ENCODE data around the gene LGR4. TPM values are rescaled to one million over a fixed set of nuclear protein-coding genes. Genes with fewer than 3 reads are reported as not detected.
"Not testable (repeated sequence)": the region's sequence is repeated elsewhere in the genome, so short reads cannot be mapped to it uniquely, and the experiment has no call there.

LGR4 gene, protein sequence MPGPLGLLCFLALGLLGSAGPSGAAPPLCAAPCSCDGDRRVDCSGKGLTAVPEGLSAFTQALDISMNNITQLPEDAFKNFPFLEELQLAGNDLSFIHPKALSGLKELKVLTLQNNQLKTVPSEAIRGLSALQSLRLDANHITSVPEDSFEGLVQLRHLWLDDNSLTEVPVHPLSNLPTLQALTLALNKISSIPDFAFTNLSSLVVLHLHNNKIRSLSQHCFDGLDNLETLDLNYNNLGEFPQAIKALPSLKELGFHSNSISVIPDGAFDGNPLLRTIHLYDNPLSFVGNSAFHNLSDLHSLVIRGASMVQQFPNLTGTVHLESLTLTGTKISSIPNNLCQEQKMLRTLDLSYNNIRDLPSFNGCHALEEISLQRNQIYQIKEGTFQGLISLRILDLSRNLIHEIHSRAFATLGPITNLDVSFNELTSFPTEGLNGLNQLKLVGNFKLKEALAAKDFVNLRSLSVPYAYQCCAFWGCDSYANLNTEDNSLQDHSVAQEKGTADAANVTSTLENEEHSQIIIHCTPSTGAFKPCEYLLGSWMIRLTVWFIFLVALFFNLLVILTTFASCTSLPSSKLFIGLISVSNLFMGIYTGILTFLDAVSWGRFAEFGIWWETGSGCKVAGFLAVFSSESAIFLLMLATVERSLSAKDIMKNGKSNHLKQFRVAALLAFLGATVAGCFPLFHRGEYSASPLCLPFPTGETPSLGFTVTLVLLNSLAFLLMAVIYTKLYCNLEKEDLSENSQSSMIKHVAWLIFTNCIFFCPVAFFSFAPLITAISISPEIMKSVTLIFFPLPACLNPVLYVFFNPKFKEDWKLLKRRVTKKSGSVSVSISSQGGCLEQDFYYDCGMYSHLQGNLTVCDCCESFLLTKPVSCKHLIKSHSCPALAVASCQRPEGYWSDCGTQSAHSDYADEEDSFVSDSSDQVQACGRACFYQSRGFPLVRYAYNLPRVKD
- total RNA-seq: 10 to 100 TPM in 3 of 4 donors, 1 to 10 TPM in 1; 5.5 to 37.6 (median 11.8) TPM

DNA sequence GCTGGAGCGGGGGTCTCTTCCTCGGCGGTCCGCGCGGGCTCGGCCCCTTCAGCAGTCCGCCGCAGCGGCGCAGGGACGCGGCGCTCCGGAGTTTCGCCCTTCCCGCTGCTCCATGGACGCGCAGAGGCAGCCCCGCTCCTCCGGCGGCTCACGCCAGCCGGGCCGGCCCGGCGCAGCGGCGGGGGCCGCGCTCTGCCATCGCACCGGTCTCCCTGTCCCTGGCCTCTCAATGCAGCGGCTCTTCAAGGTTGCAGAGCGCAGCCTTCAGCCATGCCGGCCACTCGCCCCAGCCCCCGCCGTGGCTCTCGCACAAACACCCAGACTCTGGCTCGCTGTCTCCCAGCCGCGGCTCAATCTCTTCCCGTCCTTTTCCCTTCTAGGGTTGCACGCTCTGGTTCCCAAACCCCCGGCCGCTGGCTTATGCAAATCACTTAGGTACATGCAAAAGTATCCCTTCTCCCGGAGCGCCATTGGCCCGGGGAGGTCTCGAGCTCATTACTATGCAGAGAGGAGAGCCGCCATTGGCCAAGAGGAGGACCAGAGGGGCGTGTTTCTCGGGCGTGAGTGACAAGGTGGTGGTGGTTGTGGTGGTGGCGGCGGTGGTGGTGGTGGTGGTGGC is at the start of gene LGR4:
TSS of gene LGR4 (minus strand) at position 393 of the 619 bp plus-strand sequence. CDS start 488 bp downstream, outside the sequence.
- in situ Hi-C loops (cut with MboI; ENCODE audit: low sequenced_read_pairs in 4 of 4): no loop called here
- peak; percentile 93 to 94 for DNase-seq
- intact Hi-C loops (cut with DNase I; ENCODE audit: low total_unique reads): loop anchor here (5.0 kb wide), 2 partner anchors 35 to 110 kb away; partner anchors contain the start of genes CCDC34 and LIN7C
- Histone ChIP-seq H3K27me3 (no peaks in the 10 kb centered on the region), H3K4me1 (peaks cover 19 to 30% of the 10 kb centered on the region in 2 donors), H3K4me3 (peak within 1 kb of the TSS; percentile 62 to 78 (median 66)), H3K36me3 (no peaks in the 10 kb centered on the region), H3K27ac (peak within 1 kb of the TSS; percentile 74 to 87 (median 82)), H3K9me3 (no peaks in the 10 kb centered on the region)
- peak; percentile 92 to 95 for ATAC-seq
- TF ChIP-seq POLR2A (IDR thresholded peaks at IDR 0.05): peak; percentile 72 to 80
- TF ChIP-seq, protein P1, sequence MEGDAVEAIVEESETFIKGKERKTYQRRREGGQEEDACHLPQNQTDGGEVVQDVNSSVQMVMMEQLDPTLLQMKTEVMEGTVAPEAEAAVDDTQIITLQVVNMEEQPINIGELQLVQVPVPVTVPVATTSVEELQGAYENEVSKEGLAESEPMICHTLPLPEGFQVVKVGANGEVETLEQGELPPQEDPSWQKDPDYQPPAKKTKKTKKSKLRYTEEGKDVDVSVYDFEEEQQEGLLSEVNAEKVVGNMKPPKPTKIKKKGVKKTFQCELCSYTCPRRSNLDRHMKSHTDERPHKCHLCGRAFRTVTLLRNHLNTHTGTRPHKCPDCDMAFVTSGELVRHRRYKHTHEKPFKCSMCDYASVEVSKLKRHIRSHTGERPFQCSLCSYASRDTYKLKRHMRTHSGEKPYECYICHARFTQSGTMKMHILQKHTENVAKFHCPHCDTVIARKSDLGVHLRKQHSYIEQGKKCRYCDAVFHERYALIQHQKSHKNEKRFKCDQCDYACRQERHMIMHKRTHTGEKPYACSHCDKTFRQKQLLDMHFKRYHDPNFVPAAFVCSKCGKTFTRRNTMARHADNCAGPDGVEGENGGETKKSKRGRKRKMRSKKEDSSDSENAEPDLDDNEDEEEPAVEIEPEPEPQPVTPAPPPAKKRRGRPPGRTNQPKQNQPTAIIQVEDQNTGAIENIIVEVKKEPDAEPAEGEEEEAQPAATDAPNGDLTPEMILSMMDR (IDR thresholded peaks at IDR 0.05 in 4 of 5, conservative IDR thresholded peaks at IDR 0.05 in 1 of 5): no peak

DNA sequence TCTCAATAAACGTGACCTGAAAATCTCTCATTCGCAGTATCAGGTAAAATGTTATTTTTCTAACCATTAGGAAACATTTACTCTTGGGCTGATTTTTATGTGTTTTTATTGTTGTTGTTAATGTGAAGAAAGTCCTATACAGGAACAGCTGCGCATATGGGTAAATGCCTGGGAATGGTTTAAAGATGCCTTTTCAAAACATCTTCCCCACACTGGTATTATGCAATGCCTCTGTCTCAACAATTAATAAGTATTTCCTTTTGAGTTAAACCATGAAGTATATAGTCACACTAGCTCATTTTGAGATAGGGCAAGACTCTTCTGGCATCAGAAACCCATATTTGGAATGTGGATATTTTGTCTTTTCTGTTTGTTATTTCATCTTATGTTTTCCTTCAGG is 47.6 kb upstream of the LGR4 start:
- no peaks in the 10 kb centered on the region for H3K4me1 ChIP-seq
- no peak for DNase-seq
- TF ChIP-seq, protein P1 (IDR thresholded peaks at IDR 0.05 in 4 of 5, conservative IDR thresholded peaks at IDR 0.05 in 1 of 5): no peak
- H3K27me3 ChIP-seq: no peaks in the 10 kb centered on the region
- no peaks in the 10 kb centered on the region for H3K36me3 ChIP-seq
- ATAC-seq: no peak
- in situ Hi-C loops (cut with MboI; ENCODE audit: low sequenced_read_pairs in 4 of 4): loop anchor here in 1 of 4 donors (25.0 kb wide), 1 partner anchor 592 kb away; the partner anchor contains the start of genes KIF18A and METTL15
- no peak overlapping the region for H3K27ac ChIP-seq
- no peak overlapping the region for H3K4me3 ChIP-seq
- intact Hi-C loops (cut with DNase I; ENCODE audit: low total_unique reads): no loop called here
- no peaks in the 10 kb centered on the region for H3K9me3 ChIP-seq

DNA sequence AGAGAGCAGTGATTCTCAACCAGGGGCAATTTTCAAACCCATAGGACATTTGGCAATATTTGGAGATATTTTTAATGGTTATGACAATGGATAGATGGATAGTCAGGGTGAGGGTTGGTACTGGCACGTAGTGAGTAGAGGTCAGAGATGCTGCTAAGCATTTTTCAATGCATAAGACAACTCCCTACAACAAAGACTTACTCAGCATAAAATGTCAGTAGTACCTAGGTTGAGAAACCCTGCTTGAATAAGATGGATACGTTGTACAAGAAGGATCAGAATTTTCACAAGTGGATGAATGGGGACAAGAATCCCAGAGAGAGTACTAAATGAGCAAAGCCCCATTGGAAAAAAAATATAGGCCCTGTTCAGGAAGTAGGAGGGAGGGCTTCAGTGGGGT is 45.9 kb upstream of the LGR4 start:
- no peaks in the 10 kb centered on the region for H3K9me3 ChIP-seq
- ATAC-seq (no peak), DNase-seq (no peak)
- H3K4me1 ChIP-seq: peaks cover 3 to 15% of the 10 kb centered on the region in 2 donors
- H3K27me3 ChIP-seq: no peaks in the 10 kb centered on the region
- no peaks in the 10 kb centered on the region for H3K36me3 ChIP-seq
- H3K4me3 ChIP-seq: no peak overlapping the region
- intact Hi-C loops (cut with DNase I; ENCODE audit: low total_unique reads): no loop called here
- TF ChIP-seq POLR2A (IDR thresholded peaks at IDR 0.05): no peak
- TF ChIP-seq, protein P1 (IDR thresholded peaks at IDR 0.05 in 4 of 5, conservative IDR thresholded peaks at IDR 0.05 in 1 of 5): no peak
- in situ Hi-C loops (cut with MboI; ENCODE audit: low sequenced_read_pairs in 4 of 4): loop anchor here in 1 of 4 donors (25.0 kb wide), 1 partner anchor 594 kb away; the partner anchor contains the start of genes KIF18A and METTL15
- no peak overlapping the region for H3K27ac ChIP-seq

DNA sequence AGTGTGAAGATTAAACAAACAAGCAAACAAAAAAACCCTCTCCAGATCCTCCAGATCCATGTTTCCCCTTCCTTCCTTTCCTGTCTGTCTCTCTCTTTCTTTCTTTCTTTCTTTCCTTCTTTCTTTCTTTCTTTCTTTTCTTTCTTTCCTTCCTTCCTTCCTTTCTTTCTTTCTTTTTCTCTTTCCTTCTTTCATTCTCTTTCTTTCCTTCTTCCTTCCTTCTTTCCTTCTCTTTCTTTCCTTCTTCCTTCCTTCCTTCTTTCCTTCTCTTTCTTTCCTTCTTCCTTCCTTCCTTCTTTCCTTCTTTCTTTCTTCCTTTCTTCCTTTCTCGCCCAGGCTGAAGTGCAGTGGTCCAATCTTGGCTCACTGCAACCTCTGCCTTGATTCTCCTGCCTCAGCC is 44.9 kb upstream of the LGR4 start:
- H3K4me1 ChIP-seq: peaks cover 13 to 21% of the 10 kb centered on the region in 2 donors
- in situ Hi-C loops (cut with MboI; ENCODE audit: low sequenced_read_pairs in 4 of 4): loop anchor here in 1 of 4 donors (25.0 kb wide), 1 partner anchor 595 kb away; the partner anchor contains the start of genes KIF18A and METTL15
- H3K27ac ChIP-seq; ATAC-seq; H3K36me3 ChIP-seq; H3K27me3 ChIP-seq; intact Hi-C loops (cut with DNase I; ENCODE audit: low total_unique reads); H3K4me3 ChIP-seq; H3K9me3 ChIP-seq; DNase-seq: not testable (repeated sequence)
